ENCODE measurements around the gene MRAS. TPM values are rescaled to one million over a fixed set of nuclear protein-coding genes. Genes with fewer than 3 reads are reported as not detected.

MRAS gene
- polyA plus RNA-seq, 4 donors: 0.45 to 10.1 (median 3.6) TPM

DNA sequence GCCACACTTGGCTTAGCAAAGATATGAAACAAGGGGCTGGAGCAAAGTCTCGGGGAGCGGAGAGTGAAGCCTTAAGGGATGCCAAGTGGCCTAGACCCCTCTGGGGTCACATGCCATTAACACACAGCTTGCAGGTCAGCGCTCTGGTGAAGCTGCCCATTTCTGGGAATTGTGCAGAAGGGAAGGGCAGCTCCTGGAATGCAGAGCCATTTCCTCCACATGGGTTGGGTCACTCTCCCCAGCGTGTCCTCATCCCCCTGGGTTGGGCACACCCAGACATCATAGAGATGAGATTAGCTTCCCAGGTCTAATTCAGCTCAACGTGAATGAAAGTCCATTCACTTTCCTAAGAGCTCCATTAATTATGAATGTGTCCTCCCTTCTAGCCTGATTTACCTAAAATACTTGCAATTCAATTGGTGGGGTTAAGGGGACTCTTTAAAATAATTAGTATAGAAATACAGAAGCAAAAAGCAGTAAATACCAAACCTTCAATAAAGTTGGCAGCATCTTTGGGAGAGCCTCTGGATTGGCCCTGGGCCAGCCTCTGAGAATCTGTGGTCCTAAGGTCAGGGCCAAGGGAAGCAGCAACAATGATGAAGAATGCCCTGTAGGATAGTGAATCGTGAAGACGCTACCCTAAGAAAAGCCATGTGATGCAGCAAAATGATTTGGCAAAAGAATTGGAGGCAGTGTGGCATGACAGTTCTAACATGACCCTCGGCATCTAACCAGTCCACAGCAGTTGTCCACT lies 17.8 kb downstream of the MRAS start:
- DNase-seq (no peak), FAIRE-seq (no peak)
- Histone ChIP-seq H3K9me3 (ENCODE audit: control insufficient read depth in 2 of 2, insufficient read depth in 1 of 2, low read depth in 1 of 2, low read length in 1 of 2) (no peaks in the 10 kb centered on the region), H3K4me3 (ENCODE audit: low read depth in 1 of 3, low read length in 3 of 3) (no peak overlapping the region), H3K36me3 (ENCODE audit: control insufficient read depth in 3 of 3, insufficient read depth in 2 of 3, low read depth in 1 of 3, low read length in 3 of 3) (no peaks in the 10 kb centered on the region), H3K4me1 (ENCODE audit: control insufficient read depth in 3 of 3, insufficient read depth in 2 of 3, low read depth in 1 of 3, low read length in 2 of 3) (no peaks in the 10 kb centered on the region), H3K27ac (ENCODE audit: low read depth in 1 of 3, low read length in 2 of 3) (no peak overlapping the region), H3K27me3 (ENCODE audit: control insufficient read depth in 3 of 3, insufficient read depth in 3 of 3, low read length in 3 of 3) (no peaks in the 10 kb centered on the region)
- 54 to 71% (median 69%) methylated on average over 8 of the region's 8 CpGs for WGBS, 3 donors

DNA sequence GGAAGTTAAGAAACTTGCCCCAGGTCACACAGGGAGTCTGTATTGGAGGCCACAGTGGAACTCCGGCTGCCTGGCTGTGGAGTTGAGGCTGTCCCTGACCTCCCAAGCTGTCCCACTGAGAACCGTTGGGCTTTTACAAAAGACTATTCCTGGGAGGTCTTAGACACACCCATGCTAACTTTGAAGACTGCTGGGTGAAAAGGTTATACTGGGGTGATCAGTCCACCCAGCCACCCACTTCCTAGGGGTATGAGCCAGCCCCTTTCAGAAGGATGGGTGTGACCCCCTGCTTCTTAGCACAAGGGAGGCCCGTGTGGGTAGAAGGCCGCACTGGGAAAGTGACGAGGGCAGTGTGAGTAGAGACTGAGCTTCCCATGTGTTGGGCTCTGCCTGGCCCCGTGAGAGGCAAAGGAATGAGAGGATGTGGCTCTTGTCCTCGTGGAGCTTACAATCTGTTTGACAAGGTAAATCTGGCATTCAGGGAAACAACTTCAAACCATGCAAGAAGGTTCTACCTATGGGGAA lies 19.0 kb downstream of the MRAS start:
- WGBS, 3 donors: 79 to 86% (median 82%) methylated on average over 7 of the region's 7 CpGs
- H3K27me3 ChIP-seq (ENCODE audit: control insufficient read depth in 3 of 3, insufficient read depth in 3 of 3, low read length in 3 of 3): no peaks in the 10 kb centered on the region
- H3K9me3 ChIP-seq (ENCODE audit: control insufficient read depth in 2 of 2, insufficient read depth in 1 of 2, low read depth in 1 of 2, low read length in 1 of 2): no peaks in the 10 kb centered on the region
- H3K27ac ChIP-seq (ENCODE audit: low read depth in 1 of 3, low read length in 2 of 3): no peak overlapping the region
- no peaks in the 10 kb centered on the region for H3K4me1 ChIP-seq (ENCODE audit: control insufficient read depth in 3 of 3, insufficient read depth in 2 of 3, low read depth in 1 of 3, low read length in 2 of 3)
- no peaks in the 10 kb centered on the region for H3K36me3 ChIP-seq (ENCODE audit: control insufficient read depth in 3 of 3, insufficient read depth in 2 of 3, low read depth in 1 of 3, low read length in 3 of 3)
- no peak for DNase-seq
- no peak for FAIRE-seq
- H3K4me3 ChIP-seq (ENCODE audit: low read depth in 1 of 3, low read length in 3 of 3): no peak overlapping the region

DNA sequence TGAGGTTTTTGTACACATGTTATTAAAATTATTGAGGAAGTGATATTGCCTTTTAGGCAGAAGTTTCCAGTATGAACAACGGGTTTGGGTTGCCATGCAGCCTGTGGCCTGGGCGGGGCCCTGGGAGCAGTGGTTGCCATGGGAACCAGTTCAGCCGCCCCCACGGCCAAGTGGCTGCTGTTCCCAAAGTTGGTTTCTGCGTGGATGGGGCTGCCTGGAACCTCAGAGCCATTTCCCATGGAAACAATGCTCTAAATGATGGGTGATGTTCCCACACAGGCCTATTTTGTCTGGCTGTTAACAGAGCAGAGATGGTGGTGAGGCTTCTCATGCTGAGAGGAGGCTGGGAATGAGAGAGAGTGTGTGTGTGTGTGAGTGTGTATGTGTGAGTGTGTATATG lies 19.5 kb downstream of the MRAS start:
- no peaks in the 10 kb centered on the region for H3K36me3 ChIP-seq (ENCODE audit: control insufficient read depth in 3 of 3, insufficient read depth in 2 of 3, low read depth in 1 of 3, low read length in 3 of 3)
- 31 to 39% (median 32%) methylated on average over 5 of the region's 5 CpGs for WGBS, 3 donors
- H3K27ac ChIP-seq (ENCODE audit: low read depth in 1 of 3, low read length in 2 of 3): no peak overlapping the region
- H3K4me3 ChIP-seq (ENCODE audit: low read depth in 1 of 3, low read length in 3 of 3): no peak overlapping the region
- no peaks in the 10 kb centered on the region for H3K4me1 ChIP-seq (ENCODE audit: control insufficient read depth in 3 of 3, insufficient read depth in 2 of 3, low read depth in 1 of 3, low read length in 2 of 3)
- FAIRE-seq (no peak), DNase-seq (no peak)
- H3K27me3 ChIP-seq (ENCODE audit: control insufficient read depth in 3 of 3, insufficient read depth in 3 of 3, low read length in 3 of 3): no peaks in the 10 kb centered on the region
- H3K9me3 ChIP-seq (ENCODE audit: control insufficient read depth in 2 of 2, insufficient read depth in 1 of 2, low read depth in 1 of 2, low read length in 1 of 2): no peaks in the 10 kb centered on the region

DNA sequence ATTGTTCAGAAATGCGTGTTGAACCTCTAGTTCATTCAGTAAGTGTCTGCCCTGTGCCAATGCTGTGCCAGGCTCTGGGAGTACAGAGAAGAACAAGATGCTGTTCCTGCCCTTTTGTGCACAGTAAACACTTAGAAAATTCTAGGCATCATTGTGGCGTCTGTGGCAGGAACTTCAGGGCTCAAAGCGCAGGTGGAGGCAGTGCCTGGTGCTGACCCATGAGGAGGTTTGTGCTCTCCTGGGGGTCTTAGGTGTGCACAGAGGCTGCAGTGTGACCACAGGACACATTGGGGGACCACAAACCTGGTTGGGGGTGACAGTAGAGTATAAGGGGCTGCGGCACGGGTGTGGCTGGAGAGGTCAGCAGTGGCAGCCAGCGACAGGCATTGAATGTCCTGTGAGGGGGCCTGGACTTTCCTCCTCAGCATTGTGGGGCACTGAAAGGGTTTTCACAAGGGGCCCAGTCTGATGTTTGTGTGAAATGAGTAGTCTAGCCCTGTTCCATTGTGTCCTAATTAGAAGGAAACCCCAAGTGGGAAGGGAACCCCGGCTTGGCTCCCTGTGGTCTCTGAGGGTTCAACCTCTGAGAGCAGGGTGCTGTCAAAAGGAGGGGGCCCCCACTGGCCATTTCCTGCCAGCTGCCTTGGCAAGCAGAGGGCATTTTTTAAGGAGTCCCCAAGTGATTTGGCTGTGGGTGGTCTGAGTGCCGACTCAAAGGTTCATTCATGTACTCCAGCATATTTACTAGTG lies 20.9 kb downstream of the MRAS start:
- no peak for FAIRE-seq
- Histone ChIP-seq H3K27ac (ENCODE audit: low read depth in 1 of 3, low read length in 2 of 3) (no peak overlapping the region), H3K27me3 (ENCODE audit: control insufficient read depth in 3 of 3, insufficient read depth in 3 of 3, low read length in 3 of 3) (no peaks in the 10 kb centered on the region), H3K9me3 (ENCODE audit: control insufficient read depth in 2 of 2, insufficient read depth in 1 of 2, low read depth in 1 of 2, low read length in 1 of 2) (no peaks in the 10 kb centered on the region), H3K4me1 (ENCODE audit: control insufficient read depth in 3 of 3, insufficient read depth in 2 of 3, low read depth in 1 of 3, low read length in 2 of 3) (no peaks in the 10 kb centered on the region), H3K4me3 (ENCODE audit: low read depth in 1 of 3, low read length in 3 of 3) (no peak overlapping the region), H3K36me3 (ENCODE audit: control insufficient read depth in 3 of 3, insufficient read depth in 2 of 3, low read depth in 1 of 3, low read length in 3 of 3) (no peaks in the 10 kb centered on the region)
- DNase-seq: no peak
- 74 to 79% (median 76%) methylated on average over 8 of the region's 8 CpGs for WGBS, 3 donors

DNA sequence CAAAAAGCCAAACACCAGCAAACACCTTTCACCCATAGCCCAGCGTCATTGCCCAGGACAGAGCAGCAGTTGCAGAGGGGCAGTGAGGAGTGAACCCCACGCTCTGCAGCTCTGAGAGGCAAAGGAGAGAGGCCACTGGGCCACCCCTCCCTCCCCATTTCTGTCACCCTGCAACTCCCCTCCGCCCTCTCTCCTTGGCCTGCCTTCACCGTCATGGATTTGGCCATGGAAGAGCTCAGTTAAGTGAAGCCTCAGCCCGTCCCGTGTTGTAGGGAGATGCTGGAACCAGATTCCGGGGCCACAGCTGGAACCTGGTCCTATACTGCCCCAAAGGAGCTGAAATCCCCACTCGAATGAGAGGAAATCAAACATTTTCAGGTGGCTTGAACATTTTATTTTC lies 21.9 kb downstream of the MRAS start:
- DNase-seq (no peak), FAIRE-seq (no peak)
- Histone ChIP-seq H3K27ac (ENCODE audit: low read depth in 1 of 3, low read length in 2 of 3) (no peak overlapping the region), H3K9me3 (ENCODE audit: control insufficient read depth in 2 of 2, insufficient read depth in 1 of 2, low read depth in 1 of 2, low read length in 1 of 2) (no peaks in the 10 kb centered on the region), H3K4me1 (ENCODE audit: control insufficient read depth in 3 of 3, insufficient read depth in 2 of 3, low read depth in 1 of 3, low read length in 2 of 3) (no peaks in the 10 kb centered on the region), H3K27me3 (ENCODE audit: control insufficient read depth in 3 of 3, insufficient read depth in 3 of 3, low read length in 3 of 3) (no peaks in the 10 kb centered on the region), H3K4me3 (ENCODE audit: low read depth in 1 of 3, low read length in 3 of 3) (no peak overlapping the region), H3K36me3 (ENCODE audit: control insufficient read depth in 3 of 3, insufficient read depth in 2 of 3, low read depth in 1 of 3, low read length in 3 of 3) (no peaks in the 10 kb centered on the region)
- WGBS, 3 donors: 83 to 89% (median 84%) methylated on average over 8 of the region's 8 CpGs

DNA sequence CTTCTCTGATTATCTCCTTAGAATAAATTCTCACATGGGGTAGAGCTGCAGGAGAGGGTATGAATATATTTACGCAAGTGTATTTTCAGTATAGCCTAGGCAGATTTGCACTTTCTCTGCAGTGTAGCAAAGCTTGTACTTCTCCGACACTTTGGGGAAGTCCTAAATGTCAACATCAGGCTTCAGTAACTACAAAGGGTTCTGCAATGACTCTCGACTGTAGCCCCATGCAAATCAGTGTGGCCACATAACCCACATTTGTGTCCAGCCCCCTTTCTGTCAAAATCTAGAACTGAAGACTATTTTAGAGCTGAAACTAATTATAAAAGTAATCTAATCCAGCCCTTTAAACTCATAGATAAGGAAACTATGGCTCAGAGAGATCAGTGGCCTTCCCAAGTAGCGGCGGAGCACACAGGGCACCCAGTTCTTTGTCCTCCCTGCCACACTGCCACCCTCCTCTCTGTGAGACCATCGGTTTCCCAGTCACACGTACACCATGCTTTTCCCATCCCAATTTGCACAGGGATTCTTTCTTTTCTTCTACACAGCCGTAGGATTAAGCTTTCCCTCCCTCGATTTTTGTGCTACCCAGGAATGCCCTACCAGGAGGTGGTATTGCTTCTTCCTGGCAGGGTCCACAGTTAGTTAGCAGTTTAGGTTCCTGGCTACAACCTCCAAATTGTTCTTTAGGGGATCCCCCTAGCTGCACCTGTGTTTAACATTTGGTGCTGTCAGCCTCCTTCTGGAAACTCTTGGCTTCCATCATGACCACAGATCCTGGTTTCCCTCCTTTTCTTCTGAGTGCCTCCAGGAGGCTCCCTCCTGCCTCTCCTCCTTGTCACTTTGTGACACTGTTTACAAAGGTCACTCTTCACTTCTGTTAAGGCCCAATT lies 22.9 kb downstream of the MRAS start:
- Histone ChIP-seq H3K4me3 (ENCODE audit: low read depth in 1 of 3, low read length in 3 of 3) (no peak overlapping the region), H3K9me3 (ENCODE audit: control insufficient read depth in 2 of 2, insufficient read depth in 1 of 2, low read depth in 1 of 2, low read length in 1 of 2) (no peaks in the 10 kb centered on the region), H3K27me3 (ENCODE audit: control insufficient read depth in 3 of 3, insufficient read depth in 3 of 3, low read length in 3 of 3) (no peaks in the 10 kb centered on the region), H3K27ac (ENCODE audit: low read depth in 1 of 3, low read length in 2 of 3) (no peak overlapping the region), H3K36me3 (ENCODE audit: control insufficient read depth in 3 of 3, insufficient read depth in 2 of 3, low read depth in 1 of 3, low read length in 3 of 3) (no peaks in the 10 kb centered on the region), H3K4me1 (ENCODE audit: control insufficient read depth in 3 of 3, insufficient read depth in 2 of 3, low read depth in 1 of 3, low read length in 2 of 3) (no peaks in the 10 kb centered on the region)
- DNase-seq (no peak), FAIRE-seq (no peak)
- WGBS, 3 donors: 78 to 87% (median 84%) methylated on average over 9 of the region's 9 CpGs

DNA sequence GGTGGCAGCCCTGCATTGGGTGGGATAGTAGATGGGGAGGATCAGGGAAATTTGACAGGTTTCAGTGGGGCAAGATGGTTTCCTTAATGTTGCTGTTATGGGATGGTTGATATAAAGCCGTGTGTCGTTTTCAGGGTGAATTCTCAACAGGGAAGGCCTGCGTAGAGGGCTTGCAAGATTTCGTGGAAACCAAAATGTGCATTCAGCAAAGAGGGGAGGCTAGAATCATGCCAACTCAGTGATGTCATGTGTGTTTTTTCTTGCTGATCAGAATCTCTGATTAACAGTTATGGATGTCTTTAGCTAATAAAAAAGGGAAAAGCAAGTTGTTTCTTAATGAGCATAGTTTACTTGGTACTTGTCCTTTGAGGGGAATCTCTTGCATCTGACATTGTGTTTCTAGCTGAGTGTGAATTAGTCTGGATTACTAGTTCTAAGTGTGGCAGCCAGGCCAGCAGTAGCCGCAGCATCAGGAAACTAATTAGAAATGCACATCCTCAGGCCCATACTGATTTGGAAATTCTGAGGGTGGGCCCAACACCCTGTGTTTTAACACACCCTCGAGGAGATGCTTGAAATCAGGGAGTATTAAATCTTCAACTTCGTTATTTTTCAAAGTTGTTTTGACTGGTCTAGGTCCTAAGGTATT lies 24.8 kb downstream of the MRAS start:
- Histone ChIP-seq H3K36me3 (ENCODE audit: control insufficient read depth in 3 of 3, insufficient read depth in 2 of 3, low read depth in 1 of 3, low read length in 3 of 3) (peaks cover 0 to 1% (median 0%) of the 10 kb centered on the region in 3 donors), H3K27ac (ENCODE audit: low read depth in 1 of 3, low read length in 2 of 3) (no peak overlapping the region), H3K4me1 (ENCODE audit: control insufficient read depth in 3 of 3, insufficient read depth in 2 of 3, low read depth in 1 of 3, low read length in 2 of 3) (no peaks in the 10 kb centered on the region), H3K9me3 (ENCODE audit: control insufficient read depth in 2 of 2, insufficient read depth in 1 of 2, low read depth in 1 of 2, low read length in 1 of 2) (no peaks in the 10 kb centered on the region), H3K27me3 (ENCODE audit: control insufficient read depth in 3 of 3, insufficient read depth in 3 of 3, low read length in 3 of 3) (no peaks in the 10 kb centered on the region), H3K4me3 (ENCODE audit: low read depth in 1 of 3, low read length in 3 of 3) (no peak overlapping the region)
- WGBS, 3 donors: 88 to 91% (median 90%) methylated on average over 7 of the region's 7 CpGs
- no peak for FAIRE-seq
- no peak for DNase-seq

DNA sequence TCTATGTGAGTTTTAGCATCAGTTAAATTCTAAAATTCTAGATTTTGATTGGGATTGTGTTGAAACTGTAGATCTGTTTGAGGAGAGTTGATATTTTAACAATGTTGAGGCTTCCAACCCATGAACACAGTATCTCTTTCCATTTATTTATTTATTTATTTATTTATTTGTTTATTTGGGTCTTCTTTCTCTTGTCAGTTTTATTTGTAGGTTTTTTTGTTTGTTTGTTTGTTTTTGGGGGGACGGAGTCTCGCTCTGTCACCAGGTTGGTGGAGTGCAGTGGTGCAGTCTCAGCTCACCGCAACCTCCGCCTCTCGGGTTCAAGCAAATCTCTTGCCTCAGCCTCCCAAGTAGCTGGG lies 25.3 kb downstream of the MRAS start:
- Histone ChIP-seq H3K4me1 (ENCODE audit: control insufficient read depth in 3 of 3, insufficient read depth in 2 of 3, low read depth in 1 of 3, low read length in 2 of 3) (no peaks in the 10 kb centered on the region), H3K27me3 (ENCODE audit: control insufficient read depth in 3 of 3, insufficient read depth in 3 of 3, low read length in 3 of 3) (no peaks in the 10 kb centered on the region), H3K27ac (ENCODE audit: low read depth in 1 of 3, low read length in 2 of 3) (no peak overlapping the region), H3K36me3 (ENCODE audit: control insufficient read depth in 3 of 3, insufficient read depth in 2 of 3, low read depth in 1 of 3, low read length in 3 of 3) (peaks cover 0 to 3% (median 0%) of the 10 kb centered on the region in 3 donors), H3K9me3 (ENCODE audit: control insufficient read depth in 2 of 2, insufficient read depth in 1 of 2, low read depth in 1 of 2, low read length in 1 of 2) (no peaks in the 10 kb centered on the region), H3K4me3 (ENCODE audit: low read depth in 1 of 3, low read length in 3 of 3) (no peak overlapping the region)
- WGBS, 3 donors: 96 to 100% (median 98%) methylated on average over 5 of the region's 5 CpGs
- FAIRE-seq (no peak), DNase-seq (no peak)

Measured in small intestine (tissue), 7 donors.